Measurements from ENCODE around the gene ADGRL3. TPM values are rescaled to one million over a fixed set of nuclear protein-coding genes. Genes with fewer than 3 reads are reported as not detected.

The ADGRL3 gene
- total RNA-seq, 1 donor from 2014 or later, result 2.1 TPM

DNA sequence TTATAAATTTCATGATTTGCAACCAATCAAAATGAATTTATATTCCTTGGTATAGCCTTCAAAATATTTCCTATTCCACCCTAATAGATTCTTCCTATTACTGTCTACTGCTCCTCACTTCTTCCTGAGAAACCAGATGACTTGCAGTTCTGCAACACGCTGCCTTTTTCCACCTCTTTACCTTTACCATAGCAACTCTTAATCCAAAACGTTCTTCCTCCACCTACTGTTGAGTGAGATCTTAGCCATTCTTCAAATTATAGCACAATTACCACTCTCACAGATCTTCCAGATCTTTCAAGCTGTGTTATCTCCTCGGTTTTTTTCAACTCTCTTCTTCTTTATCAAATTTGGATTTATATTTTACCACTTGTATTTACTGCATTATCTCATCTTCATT lies 289.8 kb downstream of the ADGRL3 start:
- Histone ChIP-seq H3K27me3 (ENCODE audit: control insufficient read depth, insufficient read depth, low read length) (no peaks in the 10 kb centered on the region), H3K36me3 (ENCODE audit: control insufficient read depth, insufficient read depth, low read length) (no peaks in the 10 kb centered on the region), H3K4me3 (ENCODE audit: low read depth, low read length) (no peak overlapping the region)
- TF ChIP-seq, protein P1, sequence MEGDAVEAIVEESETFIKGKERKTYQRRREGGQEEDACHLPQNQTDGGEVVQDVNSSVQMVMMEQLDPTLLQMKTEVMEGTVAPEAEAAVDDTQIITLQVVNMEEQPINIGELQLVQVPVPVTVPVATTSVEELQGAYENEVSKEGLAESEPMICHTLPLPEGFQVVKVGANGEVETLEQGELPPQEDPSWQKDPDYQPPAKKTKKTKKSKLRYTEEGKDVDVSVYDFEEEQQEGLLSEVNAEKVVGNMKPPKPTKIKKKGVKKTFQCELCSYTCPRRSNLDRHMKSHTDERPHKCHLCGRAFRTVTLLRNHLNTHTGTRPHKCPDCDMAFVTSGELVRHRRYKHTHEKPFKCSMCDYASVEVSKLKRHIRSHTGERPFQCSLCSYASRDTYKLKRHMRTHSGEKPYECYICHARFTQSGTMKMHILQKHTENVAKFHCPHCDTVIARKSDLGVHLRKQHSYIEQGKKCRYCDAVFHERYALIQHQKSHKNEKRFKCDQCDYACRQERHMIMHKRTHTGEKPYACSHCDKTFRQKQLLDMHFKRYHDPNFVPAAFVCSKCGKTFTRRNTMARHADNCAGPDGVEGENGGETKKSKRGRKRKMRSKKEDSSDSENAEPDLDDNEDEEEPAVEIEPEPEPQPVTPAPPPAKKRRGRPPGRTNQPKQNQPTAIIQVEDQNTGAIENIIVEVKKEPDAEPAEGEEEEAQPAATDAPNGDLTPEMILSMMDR (IDR thresholded peaks at IDR 0.05; ENCODE audit: insufficient read depth, low read length, poor library complexity, severe bottlenecking), result peak; percentile 9
- DNase-seq (ENCODE audit: low read depth), result no peak

DNA sequence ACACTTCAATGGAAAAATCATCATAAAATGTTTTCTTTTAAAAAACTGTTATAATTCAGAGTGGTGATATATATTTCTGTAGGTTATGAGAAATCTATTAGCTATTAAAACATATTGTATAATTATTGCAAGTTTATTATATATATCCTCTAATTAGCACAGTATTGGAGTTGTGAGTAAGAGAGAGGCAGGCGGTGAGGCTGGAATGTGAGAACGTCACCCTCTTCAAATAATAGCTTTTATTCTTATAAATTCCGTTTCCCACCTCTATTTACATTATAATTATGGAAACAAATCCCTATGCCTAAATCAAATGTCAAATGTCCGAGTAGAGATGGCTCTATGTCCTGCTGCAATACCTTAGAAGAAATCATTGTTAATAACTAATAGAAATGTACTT lies 292.9 kb downstream of the ADGRL3 start:
- TF ChIP-seq, protein P1 (IDR thresholded peaks at IDR 0.05; ENCODE audit: insufficient read depth, low read length, poor library complexity, severe bottlenecking), result no peak
- no peaks in the 10 kb centered on the region for H3K36me3 ChIP-seq (ENCODE audit: control insufficient read depth, insufficient read depth, low read length)
- H3K27me3 ChIP-seq (ENCODE audit: control insufficient read depth, insufficient read depth, low read length), result no peaks in the 10 kb centered on the region
- DNase-seq (ENCODE audit: low read depth), result no peak
- no peak overlapping the region for H3K4me3 ChIP-seq (ENCODE audit: low read depth, low read length)

DNA sequence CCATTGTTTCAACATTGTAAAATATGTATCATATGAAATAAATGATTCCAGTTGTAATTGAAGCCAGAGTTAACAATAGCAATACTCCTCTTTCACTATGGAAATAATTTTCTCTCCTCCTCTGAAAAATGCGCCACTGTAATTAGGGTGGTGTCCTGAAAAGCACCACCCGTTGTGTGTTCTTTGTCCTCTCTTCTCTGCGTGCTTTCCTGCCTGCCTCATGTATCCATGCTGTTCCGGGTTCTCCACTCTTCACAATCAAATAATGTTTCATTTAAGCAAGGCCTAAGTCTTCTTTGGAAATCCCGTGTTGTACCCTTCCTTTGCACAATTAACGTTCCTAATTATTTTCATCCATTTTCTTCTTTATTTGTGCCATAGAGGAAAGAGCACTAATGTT lies 293.3 kb downstream of the ADGRL3 start:
- no peak for DNase-seq (ENCODE audit: low read depth)
- H3K36me3 ChIP-seq (ENCODE audit: control insufficient read depth, insufficient read depth, low read length), result no peaks in the 10 kb centered on the region
- TF ChIP-seq, protein P1 (IDR thresholded peaks at IDR 0.05; ENCODE audit: insufficient read depth, low read length, poor library complexity, severe bottlenecking), result no peak
- no peaks in the 10 kb centered on the region for H3K27me3 ChIP-seq (ENCODE audit: control insufficient read depth, insufficient read depth, low read length)
- H3K4me3 ChIP-seq (ENCODE audit: low read depth, low read length), result no peak overlapping the region

DNA sequence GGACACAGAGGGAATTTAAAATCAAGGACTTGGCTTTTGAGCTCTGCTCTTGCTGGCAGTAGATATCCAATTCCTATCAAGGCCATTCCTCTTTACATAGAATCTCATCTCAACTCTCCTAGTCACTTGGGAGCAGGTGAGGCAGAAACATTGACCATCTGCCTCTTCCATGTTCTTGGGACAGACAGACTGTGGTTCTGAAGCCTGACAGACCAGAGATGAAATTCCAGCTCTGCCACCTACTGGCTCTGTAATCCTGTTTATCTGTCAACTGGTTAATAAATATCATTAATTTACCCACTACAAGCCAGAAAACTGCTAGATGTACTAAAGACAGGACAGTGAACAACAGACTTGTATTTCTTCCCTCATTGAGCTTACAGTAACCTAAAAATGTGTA lies 300.8 kb downstream of the ADGRL3 start:
- H3K27me3 ChIP-seq (ENCODE audit: control insufficient read depth, insufficient read depth, low read length), result no peaks in the 10 kb centered on the region
- no peak overlapping the region for H3K4me3 ChIP-seq (ENCODE audit: low read depth, low read length)
- H3K36me3 ChIP-seq (ENCODE audit: control insufficient read depth, insufficient read depth, low read length), result no peaks in the 10 kb centered on the region
- no peak for DNase-seq (ENCODE audit: low read depth)
- TF ChIP-seq, protein P1 (IDR thresholded peaks at IDR 0.05; ENCODE audit: insufficient read depth, low read length, poor library complexity, severe bottlenecking), result peak; percentile 28

DNA sequence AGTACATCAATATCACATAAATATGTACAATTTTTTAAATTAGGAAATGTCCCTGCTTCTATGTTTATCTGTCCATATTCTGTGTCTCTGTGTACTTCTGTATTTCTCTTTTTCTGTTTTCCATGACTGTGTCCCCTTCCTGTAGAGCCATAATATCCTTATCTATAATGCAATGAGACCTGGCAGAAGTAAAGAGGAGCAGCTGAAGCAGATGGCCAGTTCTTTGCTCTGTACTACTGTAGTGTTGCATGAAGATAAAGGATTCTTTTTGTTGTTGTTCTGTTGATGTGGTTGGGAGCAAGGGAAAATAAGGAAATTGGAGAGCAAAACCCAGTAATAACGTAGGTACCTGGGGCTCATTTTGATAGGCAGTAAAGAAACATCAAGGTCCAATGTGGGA lies 301.7 kb downstream of the ADGRL3 start:
- Histone ChIP-seq H3K27me3 (ENCODE audit: control insufficient read depth, insufficient read depth, low read length) (no peaks in the 10 kb centered on the region), H3K4me3 (ENCODE audit: low read depth, low read length) (no peak overlapping the region), H3K36me3 (ENCODE audit: control insufficient read depth, insufficient read depth, low read length) (no peaks in the 10 kb centered on the region)
- TF ChIP-seq, protein P1 (IDR thresholded peaks at IDR 0.05; ENCODE audit: insufficient read depth, low read length, poor library complexity, severe bottlenecking), result no peak
- DNase-seq (ENCODE audit: low read depth), result no peak
